Measurements from ENCODE around the gene RAD50. TPM values are rescaled to one million over a fixed set of nuclear protein-coding genes. Genes with fewer than 3 reads are reported as not detected.

RAD50 gene
- total RNA-seq, 4 donors from 2014 or later: 24.0 to 39.9 (median 29.3) TPM

- Histone ChIP-seq H3K9me3 (no peaks in the 10 kb centered on the region), H3K36me3 (no peaks in the 10 kb centered on the region), H3K4me1 (peaks cover 0 to 5% (median 4%) of the 10 kb centered on the region in 4 donors), H3K27ac (replicated peaks in 1 of 4) (no peak overlapping the region), H3K4me3 (no peak overlapping the region), H3K27me3 (no peaks in the 10 kb centered on the region)
- DNase-seq (ENCODE audit: extremely low spot score): no peak
- 88% methylated on average over 7 of the region's 7 CpGs for WGBS
- no peak for TF ChIP-seq POLR2AphosphoS5 (IDR thresholded peaks at IDR 0.05)
- no peak for TF ChIP-seq EP300 (IDR thresholded peaks at IDR 0.05)
- intact Hi-C loops (cut with DNase I): no loop called here
Observed at GRCh38 chr5:132669455-132669820, 112.7 kb downstream of the RAD50 start.

- intact Hi-C loops (cut with DNase I): no loop called here
- Histone ChIP-seq H3K36me3 (no peaks in the 10 kb centered on the region), H3K4me3 (no peak overlapping the region), H3K27ac (replicated peaks in 1 of 4) (no peak overlapping the region), H3K9me3 (no peaks in the 10 kb centered on the region), H3K27me3 (no peaks in the 10 kb centered on the region), H3K4me1 (peaks cover 0 to 13% (median 9%) of the 10 kb centered on the region in 4 donors)
- TF ChIP-seq POLR2AphosphoS5 (IDR thresholded peaks at IDR 0.05): no peak
- TF ChIP-seq POLR2A (IDR thresholded peaks at IDR 0.05; ENCODE audit: low read depth): no peak
- TF ChIP-seq CTCF (IDR thresholded peaks at IDR 0.05): no peak
- no peak for TF ChIP-seq EP300 (IDR thresholded peaks at IDR 0.05)
- DNase-seq (ENCODE audit: extremely low spot score): no peak
- 88% methylated on average over 16 of the region's 16 CpGs for WGBS
Observed at GRCh38 chr5:132669966-132670882, 113.4 kb downstream of the RAD50 start.

GRCh38 chr5:132671000-132671399, 114.2 kb downstream of the RAD50 start:
- WGBS: 95% methylated on average over 3 of the region's 3 CpGs
- DNase-seq (ENCODE audit: extremely low spot score): no peak
- Histone ChIP-seq H3K27me3 (no peaks in the 10 kb centered on the region), H3K4me1 (peaks cover 0 to 14% (median 9%) of the 10 kb centered on the region in 4 donors), H3K36me3 (no peaks in the 10 kb centered on the region), H3K9me3 (no peaks in the 10 kb centered on the region), H3K4me3 (no peak overlapping the region), H3K27ac (replicated peaks in 1 of 4) (no peak overlapping the region)
- TF ChIP-seq POLR2AphosphoS5 (IDR thresholded peaks at IDR 0.05): no peak
- intact Hi-C loops (cut with DNase I): no loop called here

GRCh38 chr5:132673488-132673887, 116.7 kb downstream of the RAD50 start:
- TF ChIP-seq POLR2A (IDR thresholded peaks at IDR 0.05; ENCODE audit: low read depth): no peak
- TF ChIP-seq EP300 (IDR thresholded peaks at IDR 0.05): no peak
- TF ChIP-seq POLR2AphosphoS5 (IDR thresholded peaks at IDR 0.05): no peak
- no peak for TF ChIP-seq CTCF (IDR thresholded peaks at IDR 0.05)
- Histone ChIP-seq H3K36me3 (no peaks in the 10 kb centered on the region), H3K4me1 (peaks cover 0 to 24% (median 17%) of the 10 kb centered on the region in 4 donors), H3K27me3 (no peaks in the 10 kb centered on the region), H3K9me3 (no peaks in the 10 kb centered on the region), H3K4me3 (no peak overlapping the region), H3K27ac (replicated peaks in 1 of 4) (no peak overlapping the region)
- no peak for DNase-seq (ENCODE audit: extremely low spot score)
- intact Hi-C loops (cut with DNase I): no loop called here
- WGBS: 90% methylated on average over 1 of the region's 1 CpG

- H3K4me3 ChIP-seq: no peak within 1 kb of the TSS
- peak; percentile 80 for DNase-seq (ENCODE audit: extremely low spot score)
- peaks cover 0 to 24% (median 17%) of the 10 kb centered on the region in 4 donors for H3K4me1 ChIP-seq
- no peaks in the 10 kb centered on the region for H3K27me3 ChIP-seq
- no peaks in the 10 kb centered on the region for H3K36me3 ChIP-seq
- intact Hi-C loops (cut with DNase I): no loop called here
- no peaks in the 10 kb centered on the region for H3K9me3 ChIP-seq
- WGBS: 80% methylated on average over 14 of the region's 14 CpGs
- TF ChIP-seq POLR2A (IDR thresholded peaks at IDR 0.05; ENCODE audit: low read depth): no peak
- no peak for TF ChIP-seq POLR2AphosphoS5 (IDR thresholded peaks at IDR 0.05)
- TF ChIP-seq EP300 (IDR thresholded peaks at IDR 0.05): no peak
- TF ChIP-seq CTCF (IDR thresholded peaks at IDR 0.05): no peak
- peak within 1 kb of the TSS; percentile 49 to 70 (median 60) for H3K27ac ChIP-seq (replicated peaks in 1 of 4)
Observed at GRCh38 chr5:132673939-132674630, 117.3 kb downstream of the RAD50 start, which contains the start of gene IL4. TSS of gene IL4 (plus strand) at chr5:132673989. CDS start at chr5:132674051, 62 bp downstream.

All from esophagus muscularis mucosa (tissue), 4 donors.